NT2/D1 (cell line): ENCODE data around the gene CRYBG1.

Experiments
- DNase-seq: peaks from one replicate; pipeline ENCODE4 v3.0.0-alpha.2; 2011; ENCODE audit warnings: low read depth, low spot score
- H3K27me3 ChIP-seq: 2 replicates; pipeline ENCODE4 v1.6.0; 2011; ENCODE audit warnings: mild to moderate bottlenecking; ENCODE audit not compliant: insufficient read length, insufficient read depth
- H3K36me3 ChIP-seq: 2 replicates; pipeline ENCODE4 v1.6.1; 2011; ENCODE audit warnings: mild to moderate bottlenecking, low read length, mixed read lengths; ENCODE audit not compliant: insufficient read depth, insufficient read length
- H3K4me1 ChIP-seq: 2 replicates; pipeline ENCODE4 v1.5.1; 2011; ENCODE audit not compliant: insufficient read depth, insufficient read length
- H3K4me3 ChIP-seq: 2 replicates; pipeline ENCODE4 v1.5.1; 2011; ENCODE audit warnings: low read depth; ENCODE audit not compliant: insufficient read length
- H3K9ac ChIP-seq: 2 replicates; pipeline ENCODE4 v1.6.0; 2011; ENCODE audit warnings: low read depth; ENCODE audit not compliant: insufficient read length
- H3K9me3 ChIP-seq: 2 replicates; pipeline ENCODE4 v1.5.1; 2011; ENCODE audit warnings: mild to moderate bottlenecking, low read length; ENCODE audit not compliant: insufficient read depth
- SUZ12 ChIP-seq: IDR thresholded peaks from 2 replicates; pipeline ENCODE4 v1.6.1; 2011; ENCODE audit not compliant: insufficient read length, insufficient read depth; ENCODE audit errors: extremely low read depth
- YY1 ChIP-seq: IDR thresholded peaks from 2 replicates; pipeline ENCODE4 v1.6.1; 2011; ENCODE audit not compliant: insufficient read length, insufficient read depth
- ZNF274 ChIP-seq: IDR thresholded peaks from 2 replicates; pipeline ENCODE4 v1.6.1; 2011; ENCODE audit warnings: mild to moderate bottlenecking, low read depth, low read length

The CRYBG1 gene

DNA sequence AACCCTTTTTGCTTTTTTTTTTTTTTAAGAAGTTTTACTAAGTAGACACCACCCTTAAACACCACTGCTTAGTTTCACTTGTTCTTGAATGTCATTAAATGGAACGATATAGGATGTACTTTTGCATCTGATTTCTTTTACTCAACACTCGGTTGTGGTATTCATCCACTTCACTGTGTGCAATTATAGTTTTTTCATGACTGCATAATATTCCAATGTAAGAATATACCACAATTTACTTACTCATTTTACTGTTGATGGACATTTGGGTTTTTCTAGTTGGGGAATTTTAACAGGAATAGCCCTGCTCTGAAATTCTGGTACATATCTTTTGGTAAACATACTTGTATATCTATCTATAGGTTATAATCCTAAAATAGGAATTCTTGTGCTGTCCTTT is 238.9 kb downstream of the CRYBG1 start:
- H3K4me3 ChIP-seq, result no peak overlapping the region
- no peaks in the 10 kb centered on the region for H3K9me3 ChIP-seq
- H3K27me3 ChIP-seq, result no peaks in the 10 kb centered on the region
- no peaks in the 10 kb centered on the region for H3K36me3 ChIP-seq
- TF ChIP-seq YY1 (no peak), SUZ12 (no peak), ZNF274 (no peak)
- no peaks in the 10 kb centered on the region for H3K4me1 ChIP-seq
- DNase-seq, result no peak
- H3K9ac ChIP-seq, result no peak overlapping the region

DNA sequence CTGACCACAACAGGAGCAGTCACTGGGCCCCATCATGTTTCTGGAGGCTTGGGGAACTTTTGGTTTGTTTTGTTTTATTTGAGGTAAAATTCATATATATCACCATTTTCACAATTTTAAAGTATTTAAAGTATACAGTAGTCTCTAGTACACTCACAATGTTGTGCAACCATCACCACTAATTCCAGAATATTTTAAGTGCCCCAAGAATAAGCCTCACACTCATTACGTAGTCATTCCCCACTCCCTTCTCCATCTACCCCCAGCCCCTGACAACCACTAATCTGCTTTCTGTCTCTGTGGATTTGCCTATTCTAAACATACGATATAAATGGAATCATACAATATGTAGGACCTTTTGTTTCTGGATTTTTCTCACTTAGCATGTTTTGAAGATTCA is 239.8 kb downstream of the CRYBG1 start:
- TF ChIP-seq YY1 (no peak), SUZ12 (no peak), ZNF274 (no peak)
- no peaks in the 10 kb centered on the region for H3K27me3 ChIP-seq
- no peak overlapping the region for H3K4me3 ChIP-seq
- no peak for DNase-seq
- H3K4me1 ChIP-seq, result no peaks in the 10 kb centered on the region
- no peak overlapping the region for H3K9ac ChIP-seq
- no peaks in the 10 kb centered on the region for H3K9me3 ChIP-seq
- H3K36me3 ChIP-seq, result no peaks in the 10 kb centered on the region

- TF ChIP-seq YY1 (no peak), SUZ12 (no peak)
- Histone ChIP-seq H3K27me3 (no peaks in the 10 kb centered on the region), H3K4me1 (no peaks in the 10 kb centered on the region), H3K9me3 (no peaks in the 10 kb centered on the region), H3K36me3 (peaks cover 3% of the 10 kb centered on the region), H3K9ac (no peak overlapping the region), H3K4me3 (no peak overlapping the region)
- no peak for DNase-seq
These were observed 247.7 kb downstream of the CRYBG1 start for GRCh38 chr6:106608080-106608668.

DNA sequence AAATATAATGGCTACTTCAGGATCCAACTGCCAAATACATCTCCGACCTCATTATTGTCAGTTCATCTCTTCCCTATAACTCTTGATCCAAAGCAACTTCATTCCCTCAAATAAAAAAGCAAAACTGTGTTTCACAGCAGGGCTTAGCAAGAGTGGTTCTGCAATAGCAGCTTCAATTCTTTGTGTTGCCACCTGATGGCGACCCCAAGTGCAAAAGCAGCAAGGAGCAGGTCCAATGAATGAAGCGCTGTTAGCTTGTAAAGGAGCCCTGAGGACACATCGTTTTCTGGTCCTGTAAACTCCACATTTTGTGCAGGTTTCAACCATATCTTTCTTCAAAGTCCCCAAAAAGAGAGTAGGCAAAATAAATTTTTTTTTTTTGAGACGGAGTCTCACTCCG is 249.2 kb downstream of the CRYBG1 start:
- no peaks in the 10 kb centered on the region for H3K9me3 ChIP-seq
- no peak overlapping the region for H3K9ac ChIP-seq
- H3K36me3 ChIP-seq, result peaks cover 3% of the 10 kb centered on the region
- H3K4me1 ChIP-seq, result no peaks in the 10 kb centered on the region
- H3K27me3 ChIP-seq, result no peaks in the 10 kb centered on the region
- H3K4me3 ChIP-seq, result no peak overlapping the region
- TF ChIP-seq SUZ12, result no peak
- no peak for TF ChIP-seq ZNF274
- no peak for TF ChIP-seq YY1
- no peak for DNase-seq

GRCh38 chr6:106611030-106611429 is 250.5 kb downstream of the CRYBG1 start:
- no peaks in the 10 kb centered on the region for H3K27me3 ChIP-seq
- DNase-seq, result no peak
- H3K4me3 ChIP-seq, result no peak overlapping the region
- no peaks in the 10 kb centered on the region for H3K9me3 ChIP-seq
- H3K36me3 ChIP-seq, result peaks cover 3% of the 10 kb centered on the region
- TF ChIP-seq SUZ12 (no peak), ZNF274 (no peak), YY1 (no peak)
- no peak overlapping the region for H3K9ac ChIP-seq
- no peaks in the 10 kb centered on the region for H3K4me1 ChIP-seq

- peaks cover 3% of the 10 kb centered on the region for H3K36me3 ChIP-seq
- no peaks in the 10 kb centered on the region for H3K4me1 ChIP-seq
- no peak for TF ChIP-seq ZNF274
- TF ChIP-seq SUZ12, result no peak
- no peaks in the 10 kb centered on the region for H3K9me3 ChIP-seq
- H3K9ac ChIP-seq, result no peak overlapping the region
- no peaks in the 10 kb centered on the region for H3K27me3 ChIP-seq
- no peak overlapping the region for H3K4me3 ChIP-seq
- no peak for DNase-seq
These were observed 252.3 kb downstream of the CRYBG1 start for GRCh38 chr6:106612671-106613416.

DNA sequence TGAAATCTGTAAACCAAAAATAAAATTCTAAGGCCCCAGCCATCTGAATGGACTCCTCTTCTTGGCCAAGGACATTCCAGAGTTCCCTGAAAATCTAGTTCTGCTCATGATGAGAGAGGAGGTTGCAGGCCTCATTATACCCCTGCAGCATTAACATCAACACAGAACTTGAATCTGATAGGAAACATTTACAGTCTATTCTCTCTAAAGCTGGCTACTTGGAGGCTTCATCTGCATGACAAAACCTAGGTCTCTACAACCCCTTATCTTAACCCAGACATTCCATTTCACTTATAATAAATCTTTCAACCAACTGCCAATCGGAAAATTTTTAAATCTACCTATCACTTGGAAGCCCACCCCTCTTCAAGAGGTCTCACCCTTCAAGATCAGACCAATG is 253.1 kb downstream of the CRYBG1 start:
- H3K36me3 ChIP-seq, result peaks cover 3% of the 10 kb centered on the region
- peak; percentile 44 for DNase-seq
- no peak overlapping the region for H3K4me3 ChIP-seq
- no peaks in the 10 kb centered on the region for H3K4me1 ChIP-seq
- H3K9ac ChIP-seq, result peak overlapping the region; percentile 32
- H3K27me3 ChIP-seq, result no peaks in the 10 kb centered on the region
- no peaks in the 10 kb centered on the region for H3K9me3 ChIP-seq
- TF ChIP-seq ZNF274, result no peak
- TF ChIP-seq YY1, result no peak
- TF ChIP-seq SUZ12, result no peak
